ENCODE measurements around the gene ZSWIM5. TPM values are rescaled to one million over a fixed set of nuclear protein-coding genes. Genes with fewer than 3 reads are reported as not detected.
"Not testable (repeated sequence)": the region's sequence is repeated elsewhere in the genome, so short reads cannot be mapped to it uniquely, and the experiment has no call there.

The ZSWIM5 gene
- total and polyA plus RNA-seq, 5 experiments from 2014 or later = 0.57 to 1.2 (median 0.85) TPM

- H3K27ac Mint-ChIP-seq = peak overlapping the region in 8 of 10 donors; percentile 9 to 79 (median 50)
These were observed 203.5 kb downstream of the ZSWIM5 start for GRCh38 chr1:45002650-45003645.

GRCh38 chr1:45001576-45001975, 204.8 kb downstream of the ZSWIM5 start:
- H3K27me3 Mint-ChIP-seq, H3K9me3 Mint-ChIP-seq, ATAC-seq, DNase-seq, H3K4me3 Mint-ChIP-seq, POLR2A ChIA-PET: not testable (repeated sequence)
- H3K36me3 Mint-ChIP-seq = peaks cover 0 to 50% (median 6%) of the 10 kb centered on the region in 3 donors
- peaks cover 4 to 12% (median 9%) of the 10 kb centered on the region in 4 donors for H3K4me1 Mint-ChIP-seq
- H3K27ac Mint-ChIP-seq = peak overlapping the region in 1 of 10 donors; percentile 75

More at GRCh38 chr1:45002650-45003645, 203.5 kb downstream of the ZSWIM5 start:
- Mint-ChIP-seq H3K4me3 (no peak overlapping the region), H3K9me3 (no peaks in the 10 kb centered on the region), H3K4me1 (peaks cover 4 to 12% (median 9%) of the 10 kb centered on the region in 4 donors), H3K27me3 (no peaks in the 10 kb centered on the region), H3K36me3 (peaks cover 0 to 63% (median 6%) of the 10 kb centered on the region in 3 donors)
- DNase-seq (no peak), ATAC-seq (no peak)
- POLR2A ChIA-PET = interaction anchor here (0.9 kb wide), 1 partner anchor 270 kb away, joined by 3 read pairs; no protein-coding TSS in a partner anchor

DNA sequence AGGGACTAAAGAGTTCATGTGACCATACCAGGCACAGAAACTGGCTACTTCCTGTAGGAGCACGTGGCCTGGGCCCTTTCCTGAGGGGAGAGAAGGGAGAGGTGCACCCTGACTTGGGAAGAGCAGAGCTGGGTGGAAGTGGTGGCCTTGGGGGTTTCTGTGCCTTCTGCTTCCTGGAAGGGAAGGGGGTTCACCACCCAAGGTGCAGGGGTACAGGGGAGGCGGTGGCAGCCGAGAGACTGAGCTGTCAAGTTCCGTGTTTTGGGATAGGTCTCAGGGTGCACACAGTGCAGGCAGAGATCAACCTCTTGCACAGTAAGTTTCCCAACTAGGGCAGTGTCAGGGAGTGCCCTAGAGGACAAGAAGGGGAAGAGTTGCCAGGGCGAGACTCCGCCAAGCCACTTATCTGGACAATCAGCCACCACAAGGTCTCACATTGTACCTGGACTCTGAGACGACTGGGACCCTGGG, 205.4 kb downstream of the ZSWIM5 start:
- H3K4me1 Mint-ChIP-seq = peaks cover 4 to 12% (median 9%) of the 10 kb centered on the region in 4 donors
- peak overlapping the region in 9 of 10 donors; percentile 7 to 91 (median 55) for H3K27ac Mint-ChIP-seq
- no peaks in the 10 kb centered on the region for H3K9me3 Mint-ChIP-seq
- no peaks in the 10 kb centered on the region for H3K27me3 Mint-ChIP-seq
- POLR2A ChIA-PET = interaction anchor here (0.6 kb wide), 1 partner anchor 201 kb away, joined by 3 read pairs; no protein-coding TSS in a partner anchor
- H3K36me3 Mint-ChIP-seq = peaks cover 0 to 46% (median 6%) of the 10 kb centered on the region in 3 donors
- H3K4me3 Mint-ChIP-seq = no peak overlapping the region
- DNase-seq (no peak), ATAC-seq (no peak)

GRCh38 chr1:44999232-44999631, 207.2 kb downstream of the ZSWIM5 start:
- DNase-seq (no peak), ATAC-seq (no peak)
- Mint-ChIP-seq H3K9me3 (no peaks in the 10 kb centered on the region), H3K27me3 (no peaks in the 10 kb centered on the region), H3K4me3 (no peak overlapping the region), H3K4me1 (peaks cover 4 to 12% (median 9%) of the 10 kb centered on the region in 4 donors), H3K36me3 (peaks cover 0 to 29% (median 1%) of the 10 kb centered on the region in 3 donors), H3K27ac (peak overlapping the region in 2 of 10 donors; percentile 12 to 25)
- POLR2A ChIA-PET = interaction anchor here (0.6 to 1.6 kb wide), 2 partner anchors 12 to 79 kb away, joined by 3 to 4 read pairs; partner anchors contain the start of gene HECTD3

DNA sequence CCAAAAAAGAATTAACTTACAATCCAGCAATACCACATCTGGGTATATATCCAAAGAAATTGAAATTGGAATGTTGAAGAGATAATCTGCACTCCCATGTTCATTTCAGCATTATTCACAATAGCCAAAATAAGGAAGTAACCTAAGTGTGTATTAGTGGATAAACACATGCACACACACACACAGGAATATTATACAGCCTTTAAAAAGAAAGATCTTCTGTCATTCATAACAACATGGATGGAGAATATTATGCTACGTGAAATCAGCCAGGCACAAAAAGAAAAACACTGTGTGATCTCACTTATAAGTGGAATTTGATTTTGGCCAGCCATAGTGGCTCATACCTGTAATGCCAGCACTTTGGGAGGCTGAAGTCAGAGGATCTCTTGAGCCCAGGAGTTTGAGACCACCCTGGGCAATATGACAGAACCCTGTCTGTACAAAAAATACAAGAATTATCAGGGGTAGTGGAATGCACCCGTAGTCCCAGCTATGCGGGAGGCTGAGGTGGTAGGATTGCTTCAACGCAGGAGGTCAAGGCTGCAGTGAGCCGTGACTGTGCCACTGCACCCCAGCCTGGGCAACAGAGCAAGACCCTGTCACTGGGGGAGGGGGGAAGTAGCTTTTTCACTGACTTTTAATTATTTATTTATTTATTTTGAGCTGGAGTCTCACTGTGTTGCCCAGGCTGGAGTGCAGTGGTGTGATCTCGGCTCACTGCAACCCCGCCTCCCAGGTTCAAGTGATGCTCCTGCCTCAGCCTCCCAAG, 210.8 kb downstream of the ZSWIM5 start:
- Mint-ChIP-seq H3K27ac (no peak overlapping the region), H3K36me3 (no peaks in the 10 kb centered on the region), H3K27me3 (no peaks in the 10 kb centered on the region), H3K4me3 (no peak overlapping the region), H3K4me1 (peaks cover 0 to 4% (median 3%) of the 10 kb centered on the region in 4 donors), H3K9me3 (no peaks in the 10 kb centered on the region)
- POLR2A ChIA-PET = no interaction called here
- ATAC-seq (no peak), DNase-seq (no peak)

- Mint-ChIP-seq H3K4me1 (no peaks in the 10 kb centered on the region), H3K27ac (no peak overlapping the region), H3K4me3 (no peak overlapping the region), H3K27me3 (no peaks in the 10 kb centered on the region), H3K9me3 (no peaks in the 10 kb centered on the region), H3K36me3 (no peaks in the 10 kb centered on the region)
- POLR2A ChIA-PET = no interaction called here
- ATAC-seq (no peak), DNase-seq (no peak)
These were observed 212.0 kb downstream of the ZSWIM5 start for GRCh38 chr1:44994309-44994898.

GRCh38 chr1:44988531-44989156, 217.8 kb downstream of the ZSWIM5 start:
- no peak for ATAC-seq
- H3K9me3 Mint-ChIP-seq = no peaks in the 10 kb centered on the region
- H3K27me3 Mint-ChIP-seq = no peaks in the 10 kb centered on the region
- peak overlapping the region in 6 of 10 donors; percentile 23 to 72 (median 36) for H3K4me3 Mint-ChIP-seq
- DNase-seq = no peak
- H3K36me3 Mint-ChIP-seq = peaks cover 0 to 2% (median 0%) of the 10 kb centered on the region in 3 donors
- H3K4me1 Mint-ChIP-seq = peaks cover 9 to 25% (median 19%) of the 10 kb centered on the region in 4 donors
- H3K27ac Mint-ChIP-seq = no peak overlapping the region
- POLR2A ChIA-PET = interaction anchor here (1.4 to 3.9 kb wide), 3 partner anchors 22 to 213 kb away, joined by 5 to 51 read pairs (median 11); partner anchors contain the start of genes HECTD3, RPS8 and UROD

DNA sequence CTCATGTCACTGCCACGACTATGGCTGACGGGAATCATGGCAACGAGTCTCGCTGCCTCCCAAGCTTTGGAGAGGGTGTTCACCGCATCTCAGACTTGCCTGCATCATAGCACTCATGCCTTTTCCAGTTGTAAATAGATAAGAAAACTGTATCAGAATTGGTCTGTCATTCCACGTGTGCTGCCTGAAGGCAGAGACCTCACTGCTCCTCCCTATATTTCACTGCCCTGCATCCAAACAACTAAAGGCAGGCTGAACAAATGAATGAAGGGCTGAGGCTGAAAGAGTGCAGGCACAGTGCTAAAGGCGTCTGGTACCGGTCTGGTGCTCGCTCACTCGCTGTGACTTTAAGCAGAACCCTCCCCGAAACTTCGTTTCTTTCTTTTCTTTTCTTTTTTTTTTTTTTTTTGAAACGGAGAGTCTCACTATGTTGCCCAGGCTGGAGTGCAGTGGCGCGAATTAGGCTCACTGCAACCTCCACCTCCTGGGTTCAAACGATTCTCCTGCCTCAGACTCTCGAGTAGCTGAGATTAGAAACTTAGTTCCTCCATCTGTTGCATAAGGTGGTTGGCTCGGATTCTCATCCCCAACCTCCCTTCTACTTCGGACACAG, 220.6 kb downstream of the ZSWIM5 start:
- peaks cover 0 to 10% (median 2%) of the 10 kb centered on the region in 3 donors for H3K36me3 Mint-ChIP-seq
- ATAC-seq (no peak), DNase-seq (no peak)
- no peaks in the 10 kb centered on the region for H3K27me3 Mint-ChIP-seq
- H3K4me1 Mint-ChIP-seq = peaks cover 9 to 27% (median 23%) of the 10 kb centered on the region in 4 donors
- peak overlapping the region; percentile 94 to 100 (median 99) for H3K4me3 Mint-ChIP-seq
- H3K9me3 Mint-ChIP-seq = no peaks in the 10 kb centered on the region
- POLR2A ChIA-PET = interaction anchor here (0.6 to 3.9 kb wide), 20 partner anchors 26 to 701 kb away, joined by 3 to 51 read pairs (median 4); partner anchors contain the start of genes BEST4, HECTD3, MMACHC and MUTYH
- peak overlapping the region in 9 of 10 donors; percentile 88 to 97 (median 94) for H3K27ac Mint-ChIP-seq

GRCh38 chr1:44977372-44977771, 229.0 kb downstream of the ZSWIM5 start:
- H3K27me3 Mint-ChIP-seq, POLR2A ChIA-PET, DNase-seq, H3K4me3 Mint-ChIP-seq, H3K27ac Mint-ChIP-seq, ATAC-seq, H3K9me3 Mint-ChIP-seq: not testable (repeated sequence)
- Mint-ChIP-seq H3K4me1 (peaks cover 4 to 13% (median 7%) of the 10 kb centered on the region in 4 donors), H3K36me3 (peaks cover 18 to 83% (median 32%) of the 10 kb centered on the region in 3 donors)

- no peak for ATAC-seq
- no peaks in the 10 kb centered on the region for H3K9me3 Mint-ChIP-seq
- H3K36me3 Mint-ChIP-seq = peaks cover 18 to 87% (median 32%) of the 10 kb centered on the region in 3 donors
- no peak for DNase-seq
- POLR2A ChIA-PET = interaction anchor here (0.6 kb wide), 1 partner anchor 518 kb away, joined by 4 read pairs; no protein-coding TSS in a partner anchor
- peaks cover 4 to 10% (median 6%) of the 10 kb centered on the region in 4 donors for H3K4me1 Mint-ChIP-seq
- H3K4me3 Mint-ChIP-seq = no peak overlapping the region
- peak overlapping the region in 1 of 10 donors; percentile 28 for H3K27ac Mint-ChIP-seq
- H3K27me3 Mint-ChIP-seq = no peaks in the 10 kb centered on the region
These were observed 230.2 kb downstream of the ZSWIM5 start for GRCh38 chr1:44976252-44976651.

- Mint-ChIP-seq H3K27me3 (no peaks in the 10 kb centered on the region), H3K27ac (peak overlapping the region in 2 of 10 donors; percentile 7 to 46), H3K36me3 (peaks cover 18 to 83% (median 28%) of the 10 kb centered on the region in 3 donors), H3K9me3 (no peaks in the 10 kb centered on the region), H3K4me1 (peaks cover 5 to 12% (median 8%) of the 10 kb centered on the region in 4 donors), H3K4me3 (peak overlapping the region in 1 of 10 donors; percentile 41)
- DNase-seq (no peak), ATAC-seq (no peak)
- POLR2A ChIA-PET = interaction anchor here (0.7 kb wide), 2 partner anchors 144 to 505 kb away, joined by 3 read pairs; no protein-coding TSS in a partner anchor
These were observed 232.8 kb downstream of the ZSWIM5 start for GRCh38 chr1:44973645-44974044.

Measured in naive thymus-derived CD8-positive, alpha-beta T cell (primary cell).